Mucosa of descending colon (tissue), 3 donors: Measurements from ENCODE around the gene ACOXL. TPM values are rescaled to one million over a fixed set of nuclear protein-coding genes. Genes with fewer than 3 reads are reported as not detected.
A peak's percentile ranks its signal among the peaks of the same experiment; 100 is the strongest.

Experiments
- ATAC-seq: fragments of 200-7000 bp; cut with Tn5 transposase; one replicate; pipeline ENCODE4 v1.9.1; 2020; ENCODE audit warnings: mild to moderate bottlenecking, moderate library complexity
- DNase-seq, 3 donors: peaks; one replicate each; pipeline ENCODE4 v3.0.0-alpha.2; 2020
- H3K36me3 ChIP-seq: fragments of 200-600 bp; one replicate; pipeline ENCODE4 v1.8.0; 2021; ENCODE audit warnings: low read depth, mild to moderate bottlenecking
- H3K4me1 ChIP-seq: fragments of 200-600 bp; one replicate; pipeline ENCODE4 v1.8.0; 2021; ENCODE audit warnings: low read depth, mild to moderate bottlenecking
- H3K4me3 ChIP-seq: fragments of 200-600 bp; one replicate; pipeline ENCODE4 v1.8.0; 2021; ENCODE audit warnings: mild to moderate bottlenecking
- H3K9me3 ChIP-seq: fragments of 200-600 bp; one replicate; pipeline ENCODE4 v1.8.0; 2021; ENCODE audit warnings: mild to moderate bottlenecking
- intact Hi-C, 2 donors: fragments of 100-400 bp; cut with DNase I in 1 of 2; cut with micrococcal nuclease in 1 of 2; formaldehyde crosslinking; loops; one replicate each; pipeline versions ENCODE4 v1.11.0 to v1.11.1; 2022; cut with DNase I, micrococcal nuclease
- total RNA-seq, 3 donors: library from RNA; stranded (reverse); fragmentation: NEBNext Ultra II Directional in 2 of 3; extraction: Animal tissue kit (Norgen Biotek cat#: 25700) in 2 of 3; gene quantifications; one replicate each; pipeline versions ENCODE4 v1.2.1 to v1.2.4, GENCODE V29; 2021 to 2023
- TF ChIP-seq, protein P1 (sequence below): fragments of 200-600 bp; IDR thresholded peaks from one replicate; pipeline ENCODE4 v1.8.0; 2022; ENCODE audit warnings: antibody characterized with exemption, mild to moderate bottlenecking
- donor health status: DM: no; HTN: no; CAD: no; lungs with moderate emphysema.
- donor health status: DM: no; HTN: no; CAD: no.
- donor health status: DM: no; HTN: yes; CAD: no.

The ACOXL gene
- total RNA-seq, 3 donors from 2014 or later, result 0.51 to 1.2 (median 0.87) TPM

DNA sequence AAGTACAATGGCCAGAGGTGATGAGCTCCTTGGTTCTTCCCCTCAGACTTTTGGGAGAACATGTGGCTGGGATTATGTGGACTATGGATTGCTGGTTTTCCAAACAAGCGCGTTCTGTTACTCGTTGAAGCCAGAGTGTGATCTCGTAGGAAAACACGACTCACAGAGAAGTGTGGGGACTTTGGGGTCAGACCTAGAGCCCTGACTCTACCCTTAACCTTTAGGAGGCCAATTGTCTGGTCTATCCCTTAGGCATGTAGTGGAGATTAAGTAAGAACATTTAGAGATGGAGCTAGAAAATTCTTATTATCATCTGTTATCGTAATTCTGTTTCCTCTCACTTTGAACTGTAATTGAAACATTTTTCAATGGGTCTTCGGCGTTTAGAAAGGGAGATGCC, 424.2 kb downstream of the ACOXL start:
- ATAC-seq, result no peak
- H3K4me1 ChIP-seq, result no peaks in the 10 kb centered on the region
- H3K4me3 ChIP-seq, result no peak overlapping the region
- TF ChIP-seq, protein P1, sequence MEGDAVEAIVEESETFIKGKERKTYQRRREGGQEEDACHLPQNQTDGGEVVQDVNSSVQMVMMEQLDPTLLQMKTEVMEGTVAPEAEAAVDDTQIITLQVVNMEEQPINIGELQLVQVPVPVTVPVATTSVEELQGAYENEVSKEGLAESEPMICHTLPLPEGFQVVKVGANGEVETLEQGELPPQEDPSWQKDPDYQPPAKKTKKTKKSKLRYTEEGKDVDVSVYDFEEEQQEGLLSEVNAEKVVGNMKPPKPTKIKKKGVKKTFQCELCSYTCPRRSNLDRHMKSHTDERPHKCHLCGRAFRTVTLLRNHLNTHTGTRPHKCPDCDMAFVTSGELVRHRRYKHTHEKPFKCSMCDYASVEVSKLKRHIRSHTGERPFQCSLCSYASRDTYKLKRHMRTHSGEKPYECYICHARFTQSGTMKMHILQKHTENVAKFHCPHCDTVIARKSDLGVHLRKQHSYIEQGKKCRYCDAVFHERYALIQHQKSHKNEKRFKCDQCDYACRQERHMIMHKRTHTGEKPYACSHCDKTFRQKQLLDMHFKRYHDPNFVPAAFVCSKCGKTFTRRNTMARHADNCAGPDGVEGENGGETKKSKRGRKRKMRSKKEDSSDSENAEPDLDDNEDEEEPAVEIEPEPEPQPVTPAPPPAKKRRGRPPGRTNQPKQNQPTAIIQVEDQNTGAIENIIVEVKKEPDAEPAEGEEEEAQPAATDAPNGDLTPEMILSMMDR, result no peak
- DNase-seq, result no peak
- H3K9me3 ChIP-seq, result no peaks in the 10 kb centered on the region
- intact Hi-C loops, result no loop called here
- H3K36me3 ChIP-seq, result no peaks in the 10 kb centered on the region

DNA sequence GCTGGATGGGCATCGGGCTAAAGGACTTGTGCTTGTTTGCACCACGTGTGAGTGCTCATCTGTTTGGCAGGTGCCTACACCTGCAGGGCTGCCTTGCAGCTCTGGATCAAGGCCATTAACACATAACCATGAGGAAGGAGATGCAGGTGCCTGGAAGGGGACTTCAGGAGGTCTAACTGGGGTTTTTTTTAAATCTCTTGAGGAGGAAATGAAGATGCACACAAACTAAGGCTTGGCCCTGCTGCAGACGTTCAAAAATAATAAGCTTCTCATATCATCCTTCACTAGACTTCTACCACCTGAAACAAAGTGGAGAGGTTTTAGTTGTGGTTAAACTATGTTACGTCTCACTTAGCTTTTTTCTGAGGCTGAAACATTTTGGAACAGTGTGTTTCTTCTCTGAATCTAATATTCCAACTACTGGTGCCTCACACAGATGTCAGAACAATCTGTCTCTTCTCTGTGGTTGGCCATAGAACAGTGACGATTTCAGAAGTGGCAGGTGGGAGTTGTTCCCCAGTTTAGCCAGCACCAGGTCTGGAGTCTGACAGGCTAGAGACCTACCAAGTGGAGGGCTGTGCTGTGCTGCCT, 424.8 kb downstream of the ACOXL start:
- no peaks in the 10 kb centered on the region for H3K4me1 ChIP-seq
- no peak for DNase-seq
- H3K4me3 ChIP-seq, result no peak overlapping the region
- TF ChIP-seq, protein P1, result no peak
- H3K36me3 ChIP-seq, result no peaks in the 10 kb centered on the region
- H3K9me3 ChIP-seq, result no peaks in the 10 kb centered on the region
- ATAC-seq, result peak; percentile 17
- intact Hi-C loops, result no loop called here

DNA sequence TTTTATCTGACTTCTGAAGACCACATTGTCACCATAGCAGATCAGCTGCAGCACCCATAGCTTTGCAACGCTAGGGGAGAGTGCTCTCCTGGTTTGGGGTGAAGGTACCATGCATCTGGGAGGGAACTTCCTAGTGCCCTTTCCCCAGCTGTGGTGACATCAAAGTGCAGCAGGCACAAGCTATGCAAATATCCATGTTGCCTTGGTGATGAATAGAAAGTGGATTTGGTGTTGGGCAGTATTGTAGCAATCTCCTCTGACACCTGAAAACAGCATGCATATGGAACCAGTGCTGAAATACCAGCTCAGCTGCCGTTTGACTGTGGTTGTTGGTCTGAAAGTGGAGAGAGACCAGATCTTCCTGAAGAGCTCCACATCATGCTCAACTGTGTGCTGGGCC, 425.4 kb downstream of the ACOXL start:
- TF ChIP-seq, protein P1, result no peak

DNA sequence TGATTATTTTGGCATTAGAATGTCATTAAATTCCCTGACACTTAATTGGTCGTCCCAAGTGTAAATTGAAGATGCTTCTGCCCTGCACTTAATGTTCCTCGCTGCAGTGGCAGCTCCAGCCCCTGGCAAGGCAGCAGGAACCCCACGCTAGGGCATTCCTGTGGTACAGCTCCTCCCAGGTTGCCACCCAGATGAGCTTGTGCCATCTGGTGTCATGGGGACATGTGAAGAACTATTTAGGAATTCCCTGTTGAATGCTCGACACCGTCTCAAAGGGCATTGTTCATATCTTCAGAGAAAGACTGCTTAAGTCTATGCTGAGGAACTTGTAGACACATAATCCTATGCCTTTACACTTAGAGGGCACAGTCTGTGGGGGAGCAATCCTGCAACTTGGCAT, 427.3 kb downstream of the ACOXL start:
- H3K4me1 ChIP-seq, result no peaks in the 10 kb centered on the region
- no peak for ATAC-seq
- TF ChIP-seq, protein P1, result no peak
- DNase-seq, result no peak
- intact Hi-C loops, result no loop called here
- H3K9me3 ChIP-seq, result no peaks in the 10 kb centered on the region
- no peaks in the 10 kb centered on the region for H3K36me3 ChIP-seq
- H3K4me3 ChIP-seq, result no peak overlapping the region

More for the DNA sequence above, 425.4 kb downstream of the ACOXL start:
- Histone ChIP-seq H3K4me3 (no peak overlapping the region), H3K9me3 (no peaks in the 10 kb centered on the region), H3K36me3 (no peaks in the 10 kb centered on the region), H3K4me1 (no peaks in the 10 kb centered on the region)
- peak; percentile 24 for ATAC-seq
- no peak for DNase-seq
- intact Hi-C loops, result no loop called here

DNA sequence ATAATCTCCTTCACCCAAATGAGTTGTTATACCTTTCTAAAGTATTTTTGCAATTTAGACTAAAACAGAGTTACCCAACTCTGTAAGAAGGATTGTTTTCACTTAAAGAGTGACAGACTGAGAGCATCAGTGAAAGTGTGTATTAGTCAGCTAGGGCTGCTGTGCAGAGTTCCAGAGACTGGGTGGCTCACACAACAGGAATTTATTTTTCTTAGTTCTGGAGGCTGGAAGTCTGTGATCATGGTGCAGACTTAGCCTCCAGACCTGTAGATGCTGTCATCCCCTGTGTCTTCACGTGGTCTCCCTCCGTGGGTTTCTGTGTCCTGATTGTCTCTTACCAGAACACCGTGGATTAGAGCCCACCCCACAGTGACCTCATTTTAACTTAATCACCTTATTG, 428.4 kb downstream of the ACOXL start:
- H3K36me3 ChIP-seq, result no peaks in the 10 kb centered on the region

More for the DNA sequence above, 428.4 kb downstream of the ACOXL start:
- TF ChIP-seq, protein P1, result no peak
- Histone ChIP-seq H3K4me3 (no peak overlapping the region), H3K4me1 (no peaks in the 10 kb centered on the region), H3K9me3 (no peaks in the 10 kb centered on the region)
- intact Hi-C loops, result no loop called here
- DNase-seq (no peak), ATAC-seq (no peak)
